Nephron progenitor cell (in vitro differentiated cells): Measurements from ENCODE around the gene SNX6.
"Not testable (repeated sequence)": the region's sequence is repeated elsewhere in the genome, so short reads cannot be mapped to it uniquely, and the experiment has no call there.

Source experiments
- DNase-seq: peaks from one replicate; pipeline ENCODE4 v3.0.0; 2021
- H3K27ac Mint-ChIP-seq: 2 replicates; pipeline ENCODE4 v1.8.0; 2021; ENCODE audit warnings: mild to moderate bottlenecking, moderate library complexity, mixed read lengths
- H3K27me3 Mint-ChIP-seq: 2 replicates; pipeline ENCODE4 v1.8.0; 2021; ENCODE audit warnings: mild to moderate bottlenecking, low read depth, mixed read lengths; ENCODE audit not compliant: poor library complexity
- H3K36me3 Mint-ChIP-seq: 2 replicates; pipeline ENCODE4 v1.8.0; 2021; ENCODE audit warnings: low read depth, mixed read lengths
- H3K4me1 Mint-ChIP-seq: 2 replicates; pipeline ENCODE4 v1.8.0; 2021; ENCODE audit warnings: mixed read lengths
- H3K4me3 Mint-ChIP-seq: 2 replicates; pipeline ENCODE4 v1.8.0; 2021; ENCODE audit warnings: mild to moderate bottlenecking, moderate library complexity, mixed read lengths
- H3K9me3 Mint-ChIP-seq: 2 replicates; pipeline ENCODE4 v1.8.0; 2021; ENCODE audit warnings: mild to moderate bottlenecking, moderate library complexity, mixed read lengths
- TF ChIP-seq, protein P1 (sequence below): fragments of 200-600 bp; sonication (generic); IDR thresholded peaks from 2 replicates; pipeline ENCODE4 v1.5.0; 2021; ENCODE audit warnings: antibody characterized with exemption

The SNX6 gene

DNA sequence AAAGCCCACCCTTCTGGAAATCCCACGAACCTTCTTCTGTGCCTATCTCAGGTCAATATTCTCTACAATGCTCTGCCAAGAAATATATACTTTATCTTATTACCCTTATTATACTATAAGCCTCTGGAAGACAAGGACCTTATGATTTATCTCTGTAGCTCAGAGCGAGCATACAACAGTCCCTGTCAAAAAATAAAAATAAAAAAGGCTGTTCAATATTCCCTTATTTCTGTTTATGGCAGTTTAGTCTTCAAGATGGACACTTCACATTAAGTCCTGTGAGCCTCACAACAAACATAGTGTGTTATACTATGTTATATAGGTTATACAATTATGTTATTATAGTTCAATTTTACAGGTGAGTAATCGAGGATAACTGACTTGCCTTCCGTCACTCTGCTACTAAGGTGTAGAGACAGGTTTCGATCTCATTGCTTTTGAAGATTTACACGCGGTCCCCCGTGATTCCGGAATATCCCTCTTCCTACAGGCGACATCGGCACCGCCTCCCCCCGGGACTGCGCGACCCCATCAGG lies 91.0 kb downstream of the SNX6 start:
- Mint-ChIP-seq H3K27me3 (no peaks in the 10 kb centered on the region), H3K4me3 (peak overlapping the region; percentile 99), H3K27ac (peak overlapping the region; percentile 99), H3K36me3 (peaks cover 15% of the 10 kb centered on the region), H3K9me3 (no peaks in the 10 kb centered on the region), H3K4me1 (peaks cover 26% of the 10 kb centered on the region)
- DNase-seq: no peak
- TF ChIP-seq, protein P1, sequence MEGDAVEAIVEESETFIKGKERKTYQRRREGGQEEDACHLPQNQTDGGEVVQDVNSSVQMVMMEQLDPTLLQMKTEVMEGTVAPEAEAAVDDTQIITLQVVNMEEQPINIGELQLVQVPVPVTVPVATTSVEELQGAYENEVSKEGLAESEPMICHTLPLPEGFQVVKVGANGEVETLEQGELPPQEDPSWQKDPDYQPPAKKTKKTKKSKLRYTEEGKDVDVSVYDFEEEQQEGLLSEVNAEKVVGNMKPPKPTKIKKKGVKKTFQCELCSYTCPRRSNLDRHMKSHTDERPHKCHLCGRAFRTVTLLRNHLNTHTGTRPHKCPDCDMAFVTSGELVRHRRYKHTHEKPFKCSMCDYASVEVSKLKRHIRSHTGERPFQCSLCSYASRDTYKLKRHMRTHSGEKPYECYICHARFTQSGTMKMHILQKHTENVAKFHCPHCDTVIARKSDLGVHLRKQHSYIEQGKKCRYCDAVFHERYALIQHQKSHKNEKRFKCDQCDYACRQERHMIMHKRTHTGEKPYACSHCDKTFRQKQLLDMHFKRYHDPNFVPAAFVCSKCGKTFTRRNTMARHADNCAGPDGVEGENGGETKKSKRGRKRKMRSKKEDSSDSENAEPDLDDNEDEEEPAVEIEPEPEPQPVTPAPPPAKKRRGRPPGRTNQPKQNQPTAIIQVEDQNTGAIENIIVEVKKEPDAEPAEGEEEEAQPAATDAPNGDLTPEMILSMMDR: no peak

DNA sequence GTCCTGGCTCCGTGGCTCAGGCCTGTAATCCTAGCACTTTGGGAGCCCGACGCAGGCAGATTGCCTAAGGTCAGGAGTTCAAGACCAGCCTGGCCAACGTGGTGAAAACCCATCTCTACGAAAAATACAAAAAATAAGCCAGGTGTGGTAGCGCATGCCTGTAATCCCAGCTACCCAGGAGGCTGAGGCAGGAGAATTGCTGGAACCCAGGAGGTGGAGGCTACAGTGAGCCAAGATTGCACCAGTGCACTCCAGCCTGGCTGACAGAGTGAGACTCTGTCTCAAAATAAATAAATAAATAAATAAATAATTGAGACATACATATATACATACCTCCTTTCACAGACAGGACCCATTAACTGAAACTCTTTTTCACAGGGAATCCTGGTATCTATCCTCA lies 91.9 kb downstream of the SNX6 start:
- H3K27ac Mint-ChIP-seq: peak overlapping the region; percentile 51
- not testable (repeated sequence) for DNase-seq, H3K9me3 Mint-ChIP-seq, H3K27me3 Mint-ChIP-seq
- H3K4me3 Mint-ChIP-seq: peak overlapping the region; percentile 99
- H3K36me3 Mint-ChIP-seq: peaks cover 23% of the 10 kb centered on the region
- H3K4me1 Mint-ChIP-seq: peaks cover 26% of the 10 kb centered on the region

DNA sequence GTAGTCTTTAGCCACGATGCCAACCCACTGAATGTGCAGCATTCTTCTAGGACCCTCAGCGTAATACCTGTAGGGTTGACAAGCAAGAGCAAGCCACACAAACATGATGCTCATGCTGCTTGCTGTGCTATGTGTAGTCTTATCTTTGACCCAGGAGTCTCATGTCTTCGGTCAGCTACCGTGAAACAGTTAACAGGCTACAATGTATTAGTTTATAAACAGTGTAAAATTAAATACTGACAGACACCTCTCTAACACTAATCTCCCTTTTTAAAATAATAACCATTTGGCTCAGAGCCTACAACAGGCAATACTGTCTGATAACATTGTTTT lies 92.3 kb downstream of the SNX6 start:
- Mint-ChIP-seq H3K27me3 (no peaks in the 10 kb centered on the region), H3K9me3 (no peaks in the 10 kb centered on the region), H3K36me3 (peaks cover 25% of the 10 kb centered on the region), H3K4me3 (peak overlapping the region; percentile 99), H3K4me1 (peaks cover 26% of the 10 kb centered on the region), H3K27ac (no peak overlapping the region)
- TF ChIP-seq, protein P1: no peak
- DNase-seq: no peak

DNA sequence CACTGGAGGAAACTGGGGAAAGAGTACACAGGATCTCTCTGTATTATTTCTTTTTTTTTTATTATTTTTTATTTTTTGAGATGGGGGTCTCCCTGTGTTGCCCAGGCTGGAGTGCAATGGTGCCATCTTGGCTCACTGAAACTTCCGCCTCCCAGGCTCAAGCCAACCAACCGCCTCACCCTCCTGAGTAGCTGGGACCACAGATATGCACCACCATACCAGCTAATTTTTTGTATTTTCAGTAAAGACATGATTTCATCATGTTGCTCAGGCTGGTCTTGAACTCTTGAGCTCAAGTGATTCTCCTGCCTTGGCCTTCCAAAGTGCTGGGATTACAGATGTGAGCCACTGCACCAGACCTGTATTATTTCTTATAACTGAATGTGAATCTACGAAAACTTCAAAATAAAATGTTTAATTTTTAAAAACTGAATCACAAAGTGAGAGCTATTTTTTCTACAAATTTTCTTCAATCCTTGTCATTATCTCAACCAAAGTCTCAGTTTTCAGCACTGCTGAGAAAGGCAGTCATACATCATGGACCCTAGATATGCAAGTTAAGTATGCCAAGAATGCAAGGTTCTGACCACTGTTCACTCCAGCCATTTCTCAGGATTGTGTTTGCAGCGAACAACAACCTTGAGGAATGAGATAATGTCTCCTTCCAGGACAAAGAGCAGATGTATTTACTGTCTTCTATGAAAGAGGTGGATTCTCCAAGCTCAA lies 92.8 kb downstream of the SNX6 start:
- Mint-ChIP-seq H3K27me3 (no peaks in the 10 kb centered on the region), H3K36me3 (peaks cover 29% of the 10 kb centered on the region), H3K4me3 (peak overlapping the region; percentile 99), H3K9me3 (no peaks in the 10 kb centered on the region), H3K27ac (no peak overlapping the region), H3K4me1 (peaks cover 26% of the 10 kb centered on the region)
- TF ChIP-seq, protein P1: no peak
- DNase-seq: no peak

DNA sequence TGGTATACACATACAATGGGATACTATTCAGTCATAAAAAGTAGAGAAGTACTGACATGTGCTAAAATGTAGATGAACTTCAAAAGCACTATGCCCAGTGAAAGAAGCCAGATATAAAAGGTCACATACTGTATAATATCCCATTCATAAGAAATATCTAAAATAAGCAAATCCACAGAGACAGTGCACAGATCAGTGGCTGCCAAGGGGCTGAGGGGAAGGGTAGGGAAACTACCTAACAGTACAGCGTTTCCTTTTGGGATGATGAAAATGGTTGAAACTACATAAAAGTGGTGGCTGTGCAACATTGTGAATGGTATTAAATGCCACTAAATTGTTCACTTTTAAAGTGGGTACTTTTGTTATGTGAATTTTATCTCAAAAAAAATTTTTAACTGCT lies 102.4 kb downstream of the SNX6 start:
- Mint-ChIP-seq H3K36me3 (peaks cover 60% of the 10 kb centered on the region), H3K27me3 (no peaks in the 10 kb centered on the region), H3K27ac (no peak overlapping the region), H3K4me3 (no peak overlapping the region), H3K9me3 (no peaks in the 10 kb centered on the region), H3K4me1 (no peaks in the 10 kb centered on the region)
- TF ChIP-seq, protein P1: no peak
- no peak for DNase-seq

DNA sequence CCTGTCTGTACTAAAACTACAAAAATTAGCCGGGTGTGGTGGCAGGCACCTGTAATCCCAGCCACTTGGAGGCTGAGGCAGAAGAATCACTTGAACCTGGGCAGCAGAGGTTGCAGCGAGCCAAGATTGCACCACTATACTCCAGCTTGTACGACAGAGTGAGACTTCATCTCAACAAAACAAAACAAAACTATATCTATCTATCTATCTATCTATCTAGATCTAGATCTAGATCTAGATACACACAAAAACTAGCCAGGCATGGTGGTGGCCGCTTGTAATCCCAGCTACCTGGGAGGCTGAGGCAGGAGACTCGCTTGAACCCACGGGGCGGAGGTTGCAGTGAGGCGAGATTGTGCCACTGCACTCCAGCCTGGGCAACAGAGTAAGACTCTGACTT lies 105.7 kb downstream of the SNX6 start:
- H3K27ac Mint-ChIP-seq, H3K9me3 Mint-ChIP-seq, DNase-seq, H3K4me1 Mint-ChIP-seq, H3K4me3 Mint-ChIP-seq, H3K27me3 Mint-ChIP-seq: not testable (repeated sequence)
- peaks cover 65% of the 10 kb centered on the region for H3K36me3 Mint-ChIP-seq

DNA sequence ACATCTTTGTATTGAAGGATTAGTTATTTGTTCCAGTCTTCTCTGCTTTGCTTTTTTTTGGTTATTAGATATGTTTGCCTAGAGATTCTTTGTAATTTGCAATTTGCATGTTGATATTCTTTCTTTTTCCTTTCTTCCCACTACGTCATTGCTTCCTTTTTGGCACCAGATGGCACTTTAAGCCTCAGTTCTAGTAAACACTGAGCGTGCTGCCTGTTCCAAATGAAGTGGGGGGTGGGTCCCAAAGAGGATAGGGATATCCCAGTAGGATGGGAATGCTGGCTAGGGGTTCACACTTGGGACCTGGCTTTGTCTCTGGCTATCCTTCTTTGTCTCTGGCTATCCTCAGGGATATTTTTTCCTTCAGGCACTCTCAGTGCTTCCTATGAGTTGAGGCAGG lies 107.5 kb downstream of the SNX6 start:
- no peak for DNase-seq
- Mint-ChIP-seq H3K9me3 (peaks cover 9% of the 10 kb centered on the region), H3K4me3 (no peak overlapping the region), H3K4me1 (no peaks in the 10 kb centered on the region), H3K36me3 (peaks cover 73% of the 10 kb centered on the region), H3K27me3 (no peaks in the 10 kb centered on the region), H3K27ac (no peak overlapping the region)
- TF ChIP-seq, protein P1: no peak

DNA sequence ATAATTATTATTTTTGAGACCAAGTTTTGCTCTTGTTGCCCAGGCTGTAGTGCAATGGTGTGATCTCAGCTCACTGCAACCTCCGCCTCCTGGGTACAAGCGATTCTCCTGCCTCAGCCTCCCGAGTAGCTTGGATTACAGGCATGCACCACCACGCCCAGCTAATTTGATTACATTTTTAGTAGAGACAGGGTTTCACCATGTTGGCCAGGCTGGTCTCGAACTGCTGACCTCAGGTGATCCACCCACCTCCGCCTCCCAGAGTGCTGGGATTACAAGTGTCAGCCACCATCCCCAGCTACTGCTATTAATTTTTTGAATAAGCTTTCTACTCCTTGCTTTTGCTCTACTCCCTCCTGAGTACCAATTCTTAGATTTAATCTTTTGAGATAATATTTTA lies 108.9 kb downstream of the SNX6 start:
- H3K27me3 Mint-ChIP-seq, H3K9me3 Mint-ChIP-seq, DNase-seq, H3K4me3 Mint-ChIP-seq, H3K27ac Mint-ChIP-seq, H3K4me1 Mint-ChIP-seq: not testable (repeated sequence)
- peaks cover 84% of the 10 kb centered on the region for H3K36me3 Mint-ChIP-seq

DNA sequence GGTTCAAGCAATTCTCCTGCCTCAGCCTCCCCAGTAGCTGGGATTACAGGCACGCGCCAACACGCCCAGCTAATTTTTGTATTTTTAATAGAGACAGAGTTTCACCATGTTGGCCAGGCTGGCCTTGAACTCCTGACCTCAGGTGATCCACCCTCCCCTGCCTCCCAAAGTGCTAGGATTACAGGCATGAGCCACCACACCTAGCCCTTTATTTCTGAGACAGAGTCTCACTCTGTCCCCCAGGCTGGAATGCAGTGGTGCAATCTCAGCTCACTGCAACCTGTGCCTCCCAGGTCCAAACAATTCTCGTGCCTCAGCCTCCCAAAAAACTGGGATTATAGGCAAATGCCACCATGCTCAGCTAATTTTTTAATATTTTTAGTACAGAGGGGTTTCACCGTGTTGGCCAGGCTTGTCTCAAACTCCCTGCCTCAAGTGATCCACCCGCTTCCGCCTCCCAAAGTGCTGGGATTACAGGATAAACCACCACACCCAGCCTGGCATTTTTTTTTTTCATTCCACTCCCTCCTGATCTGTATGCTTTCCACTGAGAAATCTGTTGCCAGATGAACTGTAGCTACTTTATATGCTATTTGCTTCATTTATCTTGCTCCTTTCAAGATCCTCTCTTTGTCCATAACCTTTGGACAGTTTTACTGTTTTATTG lies 109.5 kb downstream of the SNX6 start:
- H3K9me3 Mint-ChIP-seq, H3K4me1 Mint-ChIP-seq, H3K4me3 Mint-ChIP-seq, H3K27me3 Mint-ChIP-seq, DNase-seq: not testable (repeated sequence)
- Mint-ChIP-seq H3K27ac (peak overlapping the region; percentile 34), H3K36me3 (peaks cover 88% of the 10 kb centered on the region)
